Parathyroid adenoma (tissue), 2 donors: ENCODE data around the gene CD70.

Source experiments
- H2AFZ ChIP-seq: fragments of 300-600 bp; sonication (generic); one replicate; pipeline ENCODE4 v1.7.0; 2017; ENCODE audit warnings: antibody characterized with exemption, mild to moderate bottlenecking
- H3K27ac ChIP-seq: fragments of 300-600 bp; sonication (generic); one replicate; pipeline ENCODE4 v1.7.0; 2017
- H3K27me3 ChIP-seq: fragments of 300-600 bp; sonication (generic); one replicate; pipeline ENCODE4 v1.7.0; 2017; ENCODE audit warnings: low read length; ENCODE audit not compliant: control insufficient read depth, insufficient read depth
- H3K36me3 ChIP-seq: fragments of 300-600 bp; sonication (generic); one replicate; pipeline ENCODE4 v1.7.0; 2017; ENCODE audit warnings: low read length; ENCODE audit not compliant: control insufficient read depth, insufficient read depth
- H3K4me1 ChIP-seq: fragments of 300-600 bp; sonication (generic); one replicate; pipeline ENCODE4 v1.7.0; 2017; ENCODE audit warnings: control low read depth
- H3K4me2 ChIP-seq: fragments of 300-600 bp; sonication (generic); one replicate; pipeline ENCODE4 v1.7.0; 2017; ENCODE audit warnings: low read length
- H3K4me3 ChIP-seq: fragments of 300-600 bp; sonication (generic); one replicate; pipeline ENCODE4 v1.7.0; 2017; ENCODE audit warnings: low read depth, low read length
- H3K79me2 ChIP-seq: fragments of 300-600 bp; sonication (generic); one replicate; pipeline ENCODE4 v1.7.0; 2017; ENCODE audit warnings: control low read depth
- H3K9ac ChIP-seq: fragments of 300-600 bp; sonication (generic); one replicate; pipeline ENCODE4 v1.7.0; 2017; ENCODE audit warnings: mild to moderate bottlenecking
- H3K9me3 ChIP-seq: fragments of 300-600 bp; sonication (generic); one replicate; pipeline ENCODE4 v1.7.0; 2017; ENCODE audit warnings: low read length; ENCODE audit not compliant: control insufficient read depth
- TF ChIP-seq, protein P1 (sequence below): fragments of 300-600 bp; sonication (generic); IDR thresholded peaks from one replicate; pipeline ENCODE4 v1.7.0; 2017; ENCODE audit warnings: antibody characterized with exemption, mild to moderate bottlenecking
- donor health status: primary hyperparathyroidism.

Gene CD70

DNA sequence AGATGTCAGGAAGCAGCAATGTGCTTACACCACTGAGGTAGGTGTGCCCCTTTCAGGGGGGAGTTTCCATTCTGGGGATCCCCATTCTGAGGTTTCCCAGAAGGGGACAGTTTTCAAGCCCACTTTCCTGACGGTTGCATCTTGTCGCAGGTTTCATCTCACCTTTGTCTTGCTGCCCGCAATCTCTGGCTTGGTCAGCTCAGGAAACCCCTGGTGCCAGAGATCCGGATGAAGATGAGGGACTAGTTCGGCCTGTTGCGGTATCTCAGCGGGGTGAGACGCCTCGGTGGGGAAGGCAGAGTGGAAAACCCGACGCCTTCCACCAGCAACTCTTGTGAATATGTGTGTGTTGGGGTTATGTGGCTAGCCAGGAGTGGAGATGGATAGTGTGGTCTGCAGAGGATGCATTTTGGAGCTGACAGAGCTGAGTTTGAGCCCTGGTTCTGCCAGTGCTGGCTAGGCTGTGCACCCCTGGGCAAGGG, 47.0 kb downstream of the CD70 start:
- no peaks in the 10 kb centered on the region for H3K36me3 ChIP-seq
- no peaks in the 10 kb centered on the region for H3K4me1 ChIP-seq
- no peak overlapping the region for H3K9ac ChIP-seq
- TF ChIP-seq, protein P1, sequence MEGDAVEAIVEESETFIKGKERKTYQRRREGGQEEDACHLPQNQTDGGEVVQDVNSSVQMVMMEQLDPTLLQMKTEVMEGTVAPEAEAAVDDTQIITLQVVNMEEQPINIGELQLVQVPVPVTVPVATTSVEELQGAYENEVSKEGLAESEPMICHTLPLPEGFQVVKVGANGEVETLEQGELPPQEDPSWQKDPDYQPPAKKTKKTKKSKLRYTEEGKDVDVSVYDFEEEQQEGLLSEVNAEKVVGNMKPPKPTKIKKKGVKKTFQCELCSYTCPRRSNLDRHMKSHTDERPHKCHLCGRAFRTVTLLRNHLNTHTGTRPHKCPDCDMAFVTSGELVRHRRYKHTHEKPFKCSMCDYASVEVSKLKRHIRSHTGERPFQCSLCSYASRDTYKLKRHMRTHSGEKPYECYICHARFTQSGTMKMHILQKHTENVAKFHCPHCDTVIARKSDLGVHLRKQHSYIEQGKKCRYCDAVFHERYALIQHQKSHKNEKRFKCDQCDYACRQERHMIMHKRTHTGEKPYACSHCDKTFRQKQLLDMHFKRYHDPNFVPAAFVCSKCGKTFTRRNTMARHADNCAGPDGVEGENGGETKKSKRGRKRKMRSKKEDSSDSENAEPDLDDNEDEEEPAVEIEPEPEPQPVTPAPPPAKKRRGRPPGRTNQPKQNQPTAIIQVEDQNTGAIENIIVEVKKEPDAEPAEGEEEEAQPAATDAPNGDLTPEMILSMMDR = no peak
- no peak overlapping the region for H3K4me3 ChIP-seq
- no peaks in the 10 kb centered on the region for H3K9me3 ChIP-seq
- H3K4me2 ChIP-seq = no peak overlapping the region
- no peak overlapping the region for H2AFZ ChIP-seq
- H3K27me3 ChIP-seq = no peaks in the 10 kb centered on the region
- H3K27ac ChIP-seq = no peak overlapping the region
- no peaks in the 10 kb centered on the region for H3K79me2 ChIP-seq

DNA sequence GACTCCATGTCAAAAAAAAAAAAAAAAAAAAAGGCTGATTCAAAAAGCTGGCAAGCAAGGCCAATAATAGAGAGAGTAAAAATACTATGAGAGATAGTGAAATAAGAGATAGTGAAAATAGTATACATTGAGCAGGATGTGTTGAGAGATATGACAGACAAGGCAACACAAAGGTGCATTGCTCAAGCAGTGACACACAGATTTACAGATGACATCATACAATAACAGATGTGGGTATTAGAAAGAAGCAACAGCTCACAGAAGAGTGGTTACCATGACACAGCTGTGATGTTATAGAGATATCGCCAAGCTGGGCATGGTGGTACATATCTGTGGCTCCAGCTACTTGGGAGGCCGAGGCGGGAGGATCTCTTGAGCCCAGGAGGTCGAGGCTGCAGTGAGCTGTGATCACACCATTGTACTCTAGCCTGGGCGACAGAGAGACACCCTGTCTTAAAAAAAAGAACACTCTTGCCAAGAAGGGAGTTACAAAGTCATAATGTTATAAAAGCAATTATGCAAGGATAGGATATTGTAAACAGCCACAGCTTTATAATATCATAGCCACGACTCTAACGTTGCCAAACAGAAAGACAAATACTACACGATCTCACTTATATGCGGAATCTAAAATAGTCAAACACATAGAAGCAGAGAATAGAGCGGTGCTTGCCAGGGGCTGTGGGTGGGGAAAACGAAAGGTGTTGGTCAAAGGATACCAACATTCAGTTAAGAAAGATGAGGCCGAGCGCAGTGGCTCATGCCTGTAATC, 49.8 kb downstream of the CD70 start:
- H3K27me3 ChIP-seq = no peaks in the 10 kb centered on the region
- H3K36me3 ChIP-seq = no peaks in the 10 kb centered on the region
- H3K4me3 ChIP-seq = no peak overlapping the region
- H3K9me3 ChIP-seq = no peaks in the 10 kb centered on the region
- TF ChIP-seq, protein P1 = no peak
- H3K79me2 ChIP-seq = no peaks in the 10 kb centered on the region
- H3K4me1 ChIP-seq = no peaks in the 10 kb centered on the region
- no peak overlapping the region for H2AFZ ChIP-seq
- no peak overlapping the region for H3K9ac ChIP-seq
- H3K27ac ChIP-seq = no peak overlapping the region
- H3K4me2 ChIP-seq = no peak overlapping the region

DNA sequence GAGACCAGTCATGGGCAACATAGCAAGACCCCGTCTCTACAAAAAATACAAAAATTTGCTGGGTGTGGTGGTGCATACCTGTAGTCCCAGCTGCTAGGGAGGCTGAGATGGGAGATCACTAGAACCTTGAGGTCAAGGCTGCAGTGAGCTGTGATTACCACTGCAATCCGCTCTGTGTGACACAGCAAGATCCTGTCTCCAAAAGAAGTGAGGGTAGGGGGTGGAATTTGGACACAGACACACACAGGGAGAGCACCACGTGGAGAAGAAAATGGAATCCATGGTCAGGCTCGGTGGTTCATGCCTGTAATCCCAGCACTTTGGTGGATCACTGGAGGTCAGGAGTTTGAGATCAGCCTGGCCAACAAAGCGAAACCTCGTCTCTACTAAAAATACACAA, 51.4 kb downstream of the CD70 start:
- Histone ChIP-seq H3K4me2 (no peak overlapping the region), H3K4me1 (no peaks in the 10 kb centered on the region), H3K27ac (no peak overlapping the region), H3K36me3 (no peaks in the 10 kb centered on the region), H3K4me3 (no peak overlapping the region), H3K27me3 (no peaks in the 10 kb centered on the region), H3K9me3 (no peaks in the 10 kb centered on the region), H3K79me2 (no peaks in the 10 kb centered on the region), H2AFZ (no peak overlapping the region), H3K9ac (no peak overlapping the region)
- TF ChIP-seq, protein P1 = no peak
